ENCODE results near the gene MGAT4A.
"Not testable (repeated sequence)": the region's sequence is repeated elsewhere in the genome, so short reads cannot be mapped to it uniquely, and the experiment has no call there.

The MGAT4A gene

GRCh38 chr2:98674233-98674964, 56.5 kb downstream of the MGAT4A start:
- no peak for TF ChIP-seq CTCF (IDR thresholded peaks at IDR 0.05; ENCODE audit: insufficient read depth, low read length, poor library complexity, severe bottlenecking)
- H3K27me3 ChIP-seq (replicated peaks; ENCODE audit: control insufficient read depth, insufficient read depth, low read length), result no peaks in the 10 kb centered on the region
- H3K4me3 ChIP-seq (replicated peaks; ENCODE audit: low read depth, low read length), result no peak overlapping the region
- H3K36me3 ChIP-seq (ENCODE audit: control insufficient read depth, insufficient read depth, low read length), result no peaks in the 10 kb centered on the region
- no peak for DNase-seq (ENCODE audit: extremely low read depth, insufficient read length)

- Histone ChIP-seq H3K27me3 (replicated peaks; ENCODE audit: control insufficient read depth, insufficient read depth, low read length) (no peaks in the 10 kb centered on the region), H3K4me3 (replicated peaks; ENCODE audit: low read depth, low read length) (no peak overlapping the region), H3K36me3 (ENCODE audit: control insufficient read depth, insufficient read depth, low read length) (no peaks in the 10 kb centered on the region)
- no peak for TF ChIP-seq CTCF (IDR thresholded peaks at IDR 0.05; ENCODE audit: insufficient read depth, low read length, poor library complexity, severe bottlenecking)
- DNase-seq (ENCODE audit: extremely low read depth, insufficient read length), result no peak
Measured at GRCh38 chr2:98669675-98670074, 61.3 kb downstream of the MGAT4A start.

GRCh38 chr2:98665677-98666076, 65.3 kb downstream of the MGAT4A start:
- no peak for TF ChIP-seq CTCF (IDR thresholded peaks at IDR 0.05; ENCODE audit: insufficient read depth, low read length, poor library complexity, severe bottlenecking)
- Histone ChIP-seq H3K4me3 (replicated peaks; ENCODE audit: low read depth, low read length) (no peak overlapping the region), H3K27me3 (replicated peaks; ENCODE audit: control insufficient read depth, insufficient read depth, low read length) (no peaks in the 10 kb centered on the region), H3K36me3 (ENCODE audit: control insufficient read depth, insufficient read depth, low read length) (no peaks in the 10 kb centered on the region)
- DNase-seq (ENCODE audit: extremely low read depth, insufficient read length), result no peak

GRCh38 chr2:98664323-98664722, 66.6 kb downstream of the MGAT4A start:
- TF ChIP-seq CTCF (IDR thresholded peaks at IDR 0.05; ENCODE audit: insufficient read depth, low read length, poor library complexity, severe bottlenecking), result no peak
- Histone ChIP-seq H3K4me3 (replicated peaks; ENCODE audit: low read depth, low read length) (no peak overlapping the region), H3K36me3 (ENCODE audit: control insufficient read depth, insufficient read depth, low read length) (no peaks in the 10 kb centered on the region), H3K27me3 (replicated peaks; ENCODE audit: control insufficient read depth, insufficient read depth, low read length) (no peaks in the 10 kb centered on the region)
- no peak for DNase-seq (ENCODE audit: extremely low read depth, insufficient read length)

GRCh38 chr2:98663511-98664090, 67.3 kb downstream of the MGAT4A start:
- Histone ChIP-seq H3K4me3 (replicated peaks; ENCODE audit: low read depth, low read length) (no peak overlapping the region), H3K27me3 (replicated peaks; ENCODE audit: control insufficient read depth, insufficient read depth, low read length) (no peaks in the 10 kb centered on the region), H3K36me3 (ENCODE audit: control insufficient read depth, insufficient read depth, low read length) (no peaks in the 10 kb centered on the region)
- no peak for DNase-seq (ENCODE audit: extremely low read depth, insufficient read length)
- TF ChIP-seq CTCF (IDR thresholded peaks at IDR 0.05; ENCODE audit: insufficient read depth, low read length, poor library complexity, severe bottlenecking), result no peak

- not testable (repeated sequence) for H3K36me3 ChIP-seq (ENCODE audit: control insufficient read depth, insufficient read depth, low read length); H3K27me3 ChIP-seq (replicated peaks; ENCODE audit: control insufficient read depth, insufficient read depth, low read length); H3K4me3 ChIP-seq (replicated peaks; ENCODE audit: low read depth, low read length); DNase-seq (ENCODE audit: extremely low read depth, insufficient read length)
Measured at GRCh38 chr2:98659491-98659840, 71.5 kb downstream of the MGAT4A start.
